ENCODE measurements around the gene LMO7.

The LMO7 gene

DNA sequence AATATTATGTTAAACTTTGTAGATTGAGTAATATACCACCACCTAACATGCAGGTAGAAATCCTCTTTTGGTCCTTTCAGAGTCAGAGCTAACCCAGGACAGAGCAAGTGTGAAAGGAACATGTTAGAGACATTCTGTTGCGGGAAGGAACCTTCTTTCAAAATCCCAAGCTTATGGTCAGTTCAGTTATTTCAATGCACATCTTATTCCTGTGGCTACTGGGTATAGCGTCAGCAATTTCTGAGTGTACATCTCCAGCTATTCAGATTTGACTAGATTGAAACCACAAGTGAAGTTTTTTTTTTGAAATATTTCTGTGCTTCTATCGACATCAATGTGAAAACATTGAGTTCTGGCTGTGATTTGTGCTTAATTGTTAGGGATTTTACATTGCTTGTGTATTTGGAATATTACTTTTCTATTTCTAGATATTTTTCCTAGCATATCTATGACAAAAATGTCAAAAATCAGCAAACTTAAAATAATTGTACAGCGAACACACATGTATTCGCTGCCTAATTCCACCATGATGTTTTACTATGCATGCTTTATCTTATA lies 165.3 kb downstream of the LMO7 start:
- DNase-seq (ENCODE audit: low spot score) = no peak

DNA sequence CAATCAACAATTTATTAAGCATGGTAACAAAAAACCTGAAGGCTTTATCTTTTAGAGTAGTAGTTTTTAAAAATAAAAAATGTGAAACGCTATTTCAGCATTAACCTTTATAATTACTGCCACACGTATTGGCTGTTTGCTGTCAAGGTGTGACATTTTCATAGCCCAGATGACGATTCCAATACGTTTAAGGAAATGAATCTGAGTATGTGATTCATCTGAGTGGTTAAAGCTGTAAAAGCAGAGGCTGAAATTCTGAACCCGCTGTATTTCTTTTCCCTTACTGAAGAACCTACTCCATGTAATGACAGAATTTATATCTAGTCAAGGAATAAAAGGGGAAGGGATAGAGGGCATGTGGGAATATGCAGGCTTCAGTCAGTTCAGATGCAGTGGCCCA lies 166.0 kb downstream of the LMO7 start:
- DNase-seq (ENCODE audit: low spot score) = no peak

DNA sequence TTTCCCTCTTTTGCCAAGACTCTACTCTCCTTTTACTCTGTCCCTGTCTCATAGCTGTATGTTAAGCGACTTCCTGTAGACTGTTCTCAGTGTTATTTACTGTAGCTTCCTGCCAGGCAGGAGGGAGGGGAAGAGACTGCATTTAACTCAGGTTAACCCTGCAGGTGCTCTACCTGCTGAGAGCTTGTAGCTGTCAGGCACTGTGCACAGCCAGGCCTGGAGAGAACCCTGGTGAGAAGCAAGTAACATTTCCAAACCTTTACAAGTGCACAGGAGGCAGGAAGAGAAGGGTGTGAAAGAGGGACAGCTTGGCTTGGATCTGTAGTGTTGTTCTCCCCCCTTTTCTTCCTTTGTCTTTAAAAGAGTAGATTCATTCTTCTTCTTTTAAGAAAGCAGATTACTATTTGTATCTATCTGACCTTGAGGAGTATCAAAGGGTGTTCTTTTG lies 167.1 kb downstream of the LMO7 start:
- DNase-seq (ENCODE audit: low spot score) = no peak

DNA sequence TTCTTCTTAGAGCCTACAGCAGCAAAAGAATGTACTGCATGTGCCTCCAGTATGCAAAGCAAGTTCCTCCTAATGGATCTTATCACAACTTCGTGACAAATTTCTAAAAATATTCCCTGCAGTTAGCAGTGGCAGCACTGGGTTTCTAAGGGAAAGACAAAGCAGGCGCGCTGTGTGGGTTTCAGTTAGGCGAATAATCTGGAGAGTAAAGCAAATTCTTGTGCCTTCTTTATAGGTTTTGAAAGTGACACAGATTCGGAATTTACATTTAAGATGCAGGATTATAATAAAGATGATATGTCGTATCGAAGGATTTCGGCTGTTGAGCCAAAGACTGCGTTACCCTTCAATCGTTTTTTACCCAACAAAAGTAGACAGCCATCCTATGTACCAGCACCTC lies 167.9 kb downstream of the LMO7 start:
- no peak for DNase-seq (ENCODE audit: low spot score)

DNA sequence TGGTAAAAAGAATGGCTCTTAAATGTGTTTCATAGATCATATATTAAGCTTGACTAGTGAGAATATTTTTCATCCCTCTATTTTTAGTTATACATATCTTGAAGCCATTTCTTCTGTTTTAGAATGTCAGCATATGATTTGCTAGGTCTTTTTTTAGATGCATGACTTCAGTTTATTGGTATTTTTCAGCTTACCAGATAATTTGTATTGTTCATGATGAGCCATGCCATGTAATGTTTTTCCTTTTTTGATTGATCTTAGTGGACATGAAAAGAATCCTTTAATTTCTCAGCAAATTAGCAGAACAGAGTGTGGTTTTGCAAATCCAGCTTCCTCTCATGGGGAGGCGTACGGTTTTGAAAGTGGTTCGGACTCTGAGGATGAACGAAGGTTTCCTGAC lies 168.5 kb downstream of the LMO7 start:
- no peak for DNase-seq (ENCODE audit: low spot score)

DNA sequence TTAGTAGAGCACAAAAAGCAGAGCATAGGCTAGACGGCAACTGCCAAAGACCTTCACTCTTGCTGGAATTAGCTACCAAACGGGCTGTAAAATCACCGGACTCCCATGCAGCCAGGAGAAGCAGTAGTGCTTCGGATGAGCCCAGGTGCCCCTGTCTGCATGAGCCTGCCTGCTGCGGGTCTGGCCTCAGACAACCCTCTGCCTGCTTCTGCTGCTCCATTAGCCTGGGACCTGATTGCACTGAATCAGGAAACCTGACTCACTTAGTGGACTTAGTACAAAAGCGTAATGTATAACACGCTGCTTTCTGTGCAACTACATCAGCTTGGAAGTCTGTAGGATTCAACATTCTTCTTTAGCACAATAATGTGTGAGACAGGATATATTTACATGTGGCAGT lies 170.0 kb downstream of the LMO7 start:
- DNase-seq (ENCODE audit: low spot score) = no peak

GRCh38 chr13:75811361-75811760 lies 175.2 kb downstream of the LMO7 start:
- no peak for DNase-seq (ENCODE audit: low spot score)

DNA sequence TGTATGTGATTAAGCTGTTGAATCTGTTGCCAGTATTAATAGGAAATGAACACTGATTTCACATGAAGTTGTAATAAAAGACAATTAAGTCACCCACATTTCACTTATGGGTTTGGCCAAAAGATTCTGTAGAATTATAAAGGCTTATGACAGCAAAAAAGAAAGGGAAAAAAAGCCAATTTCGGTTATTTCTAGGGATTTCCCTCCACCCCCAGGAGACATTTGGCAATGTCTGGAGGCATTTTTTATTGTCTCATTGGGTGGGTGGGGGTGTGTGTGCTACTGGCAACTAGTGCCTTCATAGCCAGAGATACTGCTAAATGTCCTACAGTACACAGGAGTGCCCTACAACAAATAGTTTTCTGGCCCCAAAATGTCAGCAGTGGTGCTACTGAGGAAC lies 175.7 kb downstream of the LMO7 start:
- DNase-seq (ENCODE audit: low spot score) = no peak

GRCh38 chr13:75812751-75813181 lies 176.6 kb downstream of the LMO7 start:
- no peak for DNase-seq (ENCODE audit: low spot score)

GRCh38 chr13:75813323-75813722 lies 177.2 kb downstream of the LMO7 start:
- no peak for DNase-seq (ENCODE audit: low spot score)

- no peak for DNase-seq (ENCODE audit: low spot score)
Observed at GRCh38 chr13:75818179-75818967, 182.2 kb downstream of the LMO7 start.

- no peak for DNase-seq (ENCODE audit: low spot score)
Observed at GRCh38 chr13:75818968-75819225, 182.8 kb downstream of the LMO7 start.

GRCh38 chr13:75825161-75825560 lies 189.0 kb downstream of the LMO7 start:
- no peak for DNase-seq (ENCODE audit: low spot score)

DNA sequence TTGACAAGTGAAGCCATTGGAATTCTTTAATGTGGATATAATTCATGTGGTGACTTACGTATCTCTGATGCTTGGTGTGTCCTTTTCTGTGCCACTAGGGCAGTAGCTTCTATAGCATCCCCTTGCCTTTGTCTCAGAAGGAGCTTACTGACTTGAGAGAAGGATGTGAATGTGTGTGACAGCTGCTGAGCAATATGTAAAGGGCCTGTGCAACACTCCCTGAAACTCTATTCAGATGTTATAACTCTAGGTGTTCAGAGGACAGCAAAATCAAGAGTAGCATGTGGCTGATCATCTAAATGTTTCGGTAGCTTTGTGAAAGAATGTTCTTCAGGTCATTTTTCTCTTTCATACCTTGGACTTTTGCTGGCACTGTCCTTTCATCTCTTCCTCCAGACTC lies 189.5 kb downstream of the LMO7 start:
- no peak for DNase-seq (ENCODE audit: low spot score)

GRCh38 chr13:75826391-75826790 lies 190.3 kb downstream of the LMO7 start:
- no peak for DNase-seq (ENCODE audit: low spot score)

DNA sequence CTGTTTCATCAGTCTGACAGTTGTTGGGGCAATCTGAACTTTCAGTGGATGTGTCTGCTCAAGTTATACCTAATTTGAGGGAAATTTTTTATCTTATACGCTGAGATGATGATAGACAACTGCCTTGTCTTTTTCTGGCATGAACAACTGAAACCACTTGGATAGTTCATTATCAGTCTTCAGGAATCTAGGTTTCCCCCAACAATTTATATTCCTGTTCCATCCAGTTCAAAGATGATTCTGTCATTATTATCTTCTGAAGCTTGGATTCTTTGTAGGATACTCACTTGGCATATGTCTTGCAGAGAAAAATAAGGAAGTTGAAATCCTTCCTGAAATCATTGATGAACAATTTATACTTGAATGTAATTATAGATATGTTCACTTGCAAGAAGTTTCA lies 193.7 kb downstream of the LMO7 start:
- no peak for DNase-seq (ENCODE audit: low spot score)

DNA sequence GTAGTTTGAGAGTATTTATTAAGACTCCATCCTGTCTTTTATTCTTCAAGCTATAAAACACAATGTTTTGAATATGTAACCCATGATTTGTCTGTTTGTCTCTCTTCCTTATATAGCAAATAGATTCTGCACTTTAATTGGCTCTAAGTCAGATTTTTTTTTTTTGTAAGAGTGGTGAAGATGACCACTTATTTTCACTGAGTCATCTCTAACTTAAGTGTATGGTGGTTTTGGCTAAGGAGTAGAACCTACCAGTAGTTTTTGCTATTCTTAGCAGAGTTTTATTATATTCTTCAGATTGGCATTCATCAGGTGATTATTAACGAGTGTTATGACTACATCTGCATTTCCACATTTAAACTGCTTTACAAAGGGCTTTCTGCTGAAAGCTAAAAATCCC lies 194.7 kb downstream of the LMO7 start:
- no peak for DNase-seq (ENCODE audit: low spot score)

DNA sequence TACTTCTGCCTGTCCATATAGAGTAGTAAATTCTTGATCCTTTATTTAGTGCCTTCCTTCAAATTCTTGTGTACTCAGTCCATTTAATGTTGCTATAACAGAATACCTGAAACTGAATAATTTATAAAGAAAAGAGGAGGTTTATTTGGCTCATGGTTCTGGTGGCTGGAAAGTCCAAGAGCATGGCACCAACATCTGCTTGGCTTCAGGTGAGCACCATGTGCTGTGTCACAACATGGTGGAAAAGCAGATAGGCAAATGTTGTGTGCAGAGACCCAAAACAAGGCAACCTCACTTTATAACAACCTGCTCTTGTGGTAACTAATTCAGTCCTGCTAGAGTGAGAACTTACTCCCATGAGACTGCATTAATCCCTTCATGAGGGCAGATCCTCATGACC lies 195.3 kb downstream of the LMO7 start:
- no peak for DNase-seq (ENCODE audit: low spot score)

- no peak for DNase-seq (ENCODE audit: low spot score)
Observed at GRCh38 chr13:75832812-75833211, 196.7 kb downstream of the LMO7 start.

- DNase-seq (ENCODE audit: low spot score) = no peak
Observed at GRCh38 chr13:75836441-75836840, 200.3 kb downstream of the LMO7 start.

GRCh38 chr13:75838366-75839005 lies 202.4 kb downstream of the LMO7 start:
- DNase-seq (ENCODE audit: low spot score) = no peak

DNA sequence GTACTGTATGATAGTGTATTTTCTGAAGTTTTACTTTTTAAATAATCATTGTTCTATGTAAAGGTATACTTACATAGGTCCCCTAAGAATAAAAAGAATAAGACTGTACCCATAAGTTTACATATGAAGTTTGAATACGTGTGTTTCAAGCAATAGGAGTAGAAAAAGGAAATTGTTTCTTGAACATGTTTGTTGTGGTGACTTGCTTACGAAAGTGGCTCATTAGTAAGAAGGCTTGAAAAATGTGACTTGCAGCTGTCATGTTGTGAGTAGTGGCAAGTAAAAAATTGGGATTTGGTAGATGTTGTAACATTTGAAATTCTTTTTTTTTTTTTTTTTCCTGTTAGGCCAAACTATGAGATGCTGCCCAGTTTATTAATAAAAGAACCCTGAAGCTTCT lies 203.3 kb downstream of the LMO7 start:
- DNase-seq (ENCODE audit: low spot score) = no peak

DNA sequence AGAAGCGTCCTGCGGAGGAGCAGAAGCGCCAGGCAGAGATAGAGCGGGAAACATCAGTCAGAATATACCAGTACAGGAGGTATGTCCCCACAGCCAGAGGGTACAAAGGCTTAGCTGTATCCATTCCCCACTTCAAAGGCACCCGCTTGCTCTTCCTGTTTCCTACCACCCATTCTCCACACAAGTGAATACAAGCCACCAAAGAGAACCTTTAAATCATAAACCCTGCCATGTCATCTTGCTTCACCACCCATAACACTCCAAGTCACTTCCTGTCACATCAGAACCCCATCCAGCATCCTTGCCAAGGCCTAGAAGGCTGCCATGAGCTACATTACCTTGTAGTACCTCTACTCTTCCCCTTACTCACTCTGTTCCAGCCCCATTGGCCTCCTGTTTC lies 205.8 kb downstream of the LMO7 start:
- no peak for DNase-seq (ENCODE audit: low spot score)

- no peak for DNase-seq (ENCODE audit: low spot score)
Observed at GRCh38 chr13:75843074-75843473, 206.9 kb downstream of the LMO7 start.
